Uterus (tissue), 2 donors: ENCODE measurements around the gene SYNE1.

Experiments used
- POLR2A ChIP-seq, 2 donors: fragments of 450-650 bp; IDR thresholded peaks; one replicate each; pipeline ENCODE4 v1.6.1; 2016; ENCODE audit warnings: antibody characterized with exemption in 2 of 2, mild to moderate bottlenecking in 1 of 2, moderate library complexity in 1 of 2
- TF ChIP-seq, protein P1 (sequence below), 4 experiments: fragments of 200-600 bp in 2 of 4; fragments of 450-650 bp in 2 of 4; sonication (generic) in 2 of 4; IDR thresholded peaks; one replicate each; pipeline ENCODE4 v1.5.1; 2016 to 2019; ENCODE audit warnings: antibody characterized with exemption in 4 of 4, mild to moderate bottlenecking in 2 of 4, moderate library complexity in 1 of 4

DNA sequence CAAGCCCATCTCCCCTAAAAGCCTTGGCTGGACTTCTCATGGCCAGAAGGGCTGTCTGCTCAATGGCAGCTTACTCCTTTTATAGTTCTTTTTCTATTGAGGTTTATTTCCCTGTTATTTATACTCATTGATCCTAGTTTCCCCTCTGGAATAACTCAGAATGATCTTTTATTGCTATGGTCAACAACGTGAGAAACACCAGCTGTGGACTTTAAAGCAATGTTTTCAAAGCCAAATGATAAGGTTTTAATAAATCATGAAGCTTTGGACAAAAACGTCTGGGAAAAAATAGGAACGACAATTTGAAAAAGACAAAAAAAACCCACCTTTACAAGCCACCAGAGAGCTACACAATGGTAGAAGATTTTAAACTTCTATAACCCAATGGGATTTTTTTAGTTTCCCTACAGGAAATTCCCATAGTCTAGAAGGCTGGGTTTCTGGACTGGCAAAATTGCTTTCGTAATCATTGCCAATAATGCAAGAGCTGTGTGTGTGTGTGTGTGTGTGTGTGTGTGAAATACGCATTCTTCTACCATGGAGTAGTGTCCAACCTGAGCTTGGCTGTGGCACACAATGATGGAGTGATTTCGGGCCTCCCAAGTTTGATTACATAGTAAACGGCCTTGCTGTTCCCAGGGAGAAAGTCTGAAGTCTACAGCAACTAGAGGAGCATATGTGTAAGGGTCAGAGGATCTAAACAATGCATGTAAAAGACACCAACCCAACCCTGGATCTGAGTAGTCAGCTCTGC, 396.0 kb downstream of the SYNE1 start:
- TF ChIP-seq, protein P1, sequence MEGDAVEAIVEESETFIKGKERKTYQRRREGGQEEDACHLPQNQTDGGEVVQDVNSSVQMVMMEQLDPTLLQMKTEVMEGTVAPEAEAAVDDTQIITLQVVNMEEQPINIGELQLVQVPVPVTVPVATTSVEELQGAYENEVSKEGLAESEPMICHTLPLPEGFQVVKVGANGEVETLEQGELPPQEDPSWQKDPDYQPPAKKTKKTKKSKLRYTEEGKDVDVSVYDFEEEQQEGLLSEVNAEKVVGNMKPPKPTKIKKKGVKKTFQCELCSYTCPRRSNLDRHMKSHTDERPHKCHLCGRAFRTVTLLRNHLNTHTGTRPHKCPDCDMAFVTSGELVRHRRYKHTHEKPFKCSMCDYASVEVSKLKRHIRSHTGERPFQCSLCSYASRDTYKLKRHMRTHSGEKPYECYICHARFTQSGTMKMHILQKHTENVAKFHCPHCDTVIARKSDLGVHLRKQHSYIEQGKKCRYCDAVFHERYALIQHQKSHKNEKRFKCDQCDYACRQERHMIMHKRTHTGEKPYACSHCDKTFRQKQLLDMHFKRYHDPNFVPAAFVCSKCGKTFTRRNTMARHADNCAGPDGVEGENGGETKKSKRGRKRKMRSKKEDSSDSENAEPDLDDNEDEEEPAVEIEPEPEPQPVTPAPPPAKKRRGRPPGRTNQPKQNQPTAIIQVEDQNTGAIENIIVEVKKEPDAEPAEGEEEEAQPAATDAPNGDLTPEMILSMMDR (IDR thresholded peaks at IDR 0.05) = no peak
- no peak for TF ChIP-seq POLR2A (IDR thresholded peaks at IDR 0.05)
